GM19351 (cell line): ENCODE measurements around the gene BRD4.

Source experiments
- ATAC-seq: cut with Tn5 transposase; IDR thresholded peaks from one replicate; pipeline ENCODE4 v1.9.1; 2021; ENCODE audit warnings: mild to moderate bottlenecking, moderate library complexity; ENCODE audit not compliant: unreplicated experiment

The BRD4 gene

GRCh38 chr19:15292140-15292539 is 40.2 kb downstream of the BRD4 start:
- ATAC-seq = no peak

- ATAC-seq = no peak
Observed at GRCh38 chr19:15291548-15292021, 40.8 kb downstream of the BRD4 start.

- ATAC-seq = no peak
Observed at GRCh38 chr19:15291089-15291488, 41.2 kb downstream of the BRD4 start.

- no peak for ATAC-seq
Observed at GRCh38 chr19:15290166-15290565, 42.2 kb downstream of the BRD4 start.

GRCh38 chr19:15289673-15290072 is 42.7 kb downstream of the BRD4 start:
- no peak for ATAC-seq

GRCh38 chr19:15288146-15288963 is 44.0 kb downstream of the BRD4 start:
- ATAC-seq = no peak

- ATAC-seq = no peak
Observed at GRCh38 chr19:15287496-15287895, 44.8 kb downstream of the BRD4 start.

- no peak for ATAC-seq
Observed at GRCh38 chr19:15286688-15287365, 45.5 kb downstream of the BRD4 start.

GRCh38 chr19:15285896-15286591 is 46.3 kb downstream of the BRD4 start:
- peak; percentile 59 for ATAC-seq

- no peak for ATAC-seq
Observed at GRCh38 chr19:15284896-15285295, 47.4 kb downstream of the BRD4 start.

GRCh38 chr19:15284091-15284490 is 48.2 kb downstream of the BRD4 start:
- ATAC-seq = no peak

GRCh38 chr19:15283141-15283883 is 49.0 kb downstream of the BRD4 start:
- ATAC-seq = no peak

GRCh38 chr19:15282311-15282705 is 50.0 kb downstream of the BRD4 start:
- ATAC-seq = no peak

- no peak for ATAC-seq
Observed at GRCh38 chr19:15280915-15281683, 51.2 kb downstream of the BRD4 start.

GRCh38 chr19:15280048-15280725 is 52.2 kb downstream of the BRD4 start:
- ATAC-seq = no peak

GRCh38 chr19:15279326-15279904 is 52.9 kb downstream of the BRD4 start:
- ATAC-seq = no peak

GRCh38 chr19:15276620-15277215 is 55.6 kb downstream of the BRD4 start:
- ATAC-seq = no peak

GRCh38 chr19:15274477-15274876 is 57.9 kb downstream of the BRD4 start:
- ATAC-seq = no peak

GRCh38 chr19:15269806-15270205 is 62.5 kb downstream of the BRD4 start:
- ATAC-seq = no peak
